OCI-LY3 (cell line): ENCODE results near the gene MORC3.

Experiments
- CTCF ChIP-seq: fragments of 200-600, 300-600 bp; sonication (generic); IDR thresholded peaks from 2 replicates; pipeline ENCODE4 v1.5.1; 2014; ENCODE audit warnings: antibody characterized with exemption, low read length, low read depth
- EZH2phosphoT487 ChIP-seq: fragments of 200-600 bp; shearing (Covaris generic); IDR thresholded peaks from 2 replicates; pipeline ENCODE4 v1.6.1; 2018; ENCODE audit warnings: antibody characterized with exemption, mixed run types, low read depth

- TF ChIP-seq CTCF (no peak), EZH2phosphoT487 (no peak)
These were observed 35.9 kb downstream of the MORC3 start for GRCh38 chr21:36355868-36356267.
